IPS DF 6.9 (cell line): ENCODE data around the gene EHD1.

ENCODE experiments used
- DNase-seq: peaks from one replicate; pipeline ENCODE4 v3.0.0-alpha.2; 2013; ENCODE audit warnings: low read depth, low spot score
- H3K27ac ChIP-seq: one replicate; pipeline ENCODE4 v1.5.1; 2013; ENCODE audit warnings: low read length, control low read depth
- H3K27me3 ChIP-seq: 2 replicates; pipeline ENCODE4 v1.6.1; 2013; ENCODE audit warnings: mild to moderate bottlenecking, low read length; ENCODE audit not compliant: control insufficient read depth, insufficient read depth
- H3K36me3 ChIP-seq: 2 replicates; pipeline ENCODE4 v1.6.1; 2013; ENCODE audit warnings: low read length; ENCODE audit not compliant: control insufficient read depth, insufficient read depth
- H3K4me1 ChIP-seq: 2 replicates; pipeline ENCODE4 v1.6.1; 2013; ENCODE audit warnings: low read length; ENCODE audit not compliant: control insufficient read depth, insufficient read depth
- H3K4me3 ChIP-seq: 2 replicates; pipeline ENCODE4 v1.5.1; 2013; ENCODE audit warnings: mild to moderate bottlenecking, low read length
- H3K9me3 ChIP-seq: 2 replicates; pipeline ENCODE4 v1.6.1; 2013; ENCODE audit warnings: low read length, inconsistent platforms; ENCODE audit not compliant: control insufficient read depth, insufficient read depth
- WGBS: extraction: QIAGEN DNeasy Blood & Tissue Kit; methylation state at CpG from one replicate; pipeline ENCODE4 v1.1.7; 2013; ENCODE audit warnings: mixed read lengths, missing lambda C conversion rate; ENCODE audit not compliant: insufficient read length, insufficient coverage; 5-methylcytosine and 5-hydroxymethylcytosine counted together

Gene EHD1

GRCh38 chr11:64891215-64891848, 12.9 kb upstream of the EHD1 start:
- WGBS, result no CpG with 5 or more reads among the region's 25 CpGs
- peaks cover 5% of the 10 kb centered on the region for H3K4me1 ChIP-seq
- H3K4me3 ChIP-seq, result no peak overlapping the region
- H3K9me3 ChIP-seq, result no peaks in the 10 kb centered on the region
- no peak overlapping the region for H3K27ac ChIP-seq
- peaks cover 4% of the 10 kb centered on the region; the same call in 1 of the 2 replicates for H3K36me3 ChIP-seq
- no peaks in the 10 kb centered on the region for H3K27me3 ChIP-seq
- no peak for DNase-seq

GRCh38 chr11:64890522-64890939, 12.1 kb upstream of the EHD1 start:
- H3K27ac ChIP-seq, result no peak overlapping the region
- no peaks in the 10 kb centered on the region for H3K27me3 ChIP-seq
- no CpG with 5 or more reads among the region's 7 CpGs for WGBS
- no peak for DNase-seq
- H3K4me1 ChIP-seq, result peaks cover 5% of the 10 kb centered on the region
- H3K9me3 ChIP-seq, result no peaks in the 10 kb centered on the region
- H3K36me3 ChIP-seq, result peaks cover 4% of the 10 kb centered on the region; the same call in 1 of the 2 replicates
- no peak overlapping the region for H3K4me3 ChIP-seq

- H3K4me1 ChIP-seq, result peaks cover 5% of the 10 kb centered on the region; the same call in 1 of the 2 replicates
- no CpG with 5 or more reads among the region's 9 CpGs for WGBS
These were observed 10.5 kb upstream of the EHD1 start for GRCh38 chr11:64888729-64889511.

GRCh38 chr11:64888406-64888728, 9.9 kb upstream of the EHD1 start:
- no peak overlapping the region for H3K27ac ChIP-seq
- no peaks in the 10 kb centered on the region for H3K36me3 ChIP-seq
- DNase-seq, result no peak
- no peaks in the 10 kb centered on the region for H3K27me3 ChIP-seq
- H3K4me3 ChIP-seq, result no peak overlapping the region
- WGBS, result no CpG with 5 or more reads among the region's 8 CpGs
- peaks cover 5% of the 10 kb centered on the region; the same call in 1 of the 2 replicates for H3K4me1 ChIP-seq
- no peaks in the 10 kb centered on the region for H3K9me3 ChIP-seq

More at GRCh38 chr11:64888729-64889511, 10.5 kb upstream of the EHD1 start:
- no peaks in the 10 kb centered on the region for H3K36me3 ChIP-seq
- DNase-seq, result no peak
- no peak overlapping the region for H3K4me3 ChIP-seq
- H3K27me3 ChIP-seq, result no peaks in the 10 kb centered on the region
- H3K27ac ChIP-seq, result no peak overlapping the region
- no peaks in the 10 kb centered on the region for H3K9me3 ChIP-seq

GRCh38 chr11:64887757-64888405, 9.5 kb upstream of the EHD1 start:
- Histone ChIP-seq H3K9me3 (no peaks in the 10 kb centered on the region), H3K27ac (no peak overlapping the region), H3K27me3 (no peaks in the 10 kb centered on the region), H3K4me3 (peak overlapping the region; percentile 15; the same call in 1 of the 2 replicates), H3K36me3 (no peaks in the 10 kb centered on the region), H3K4me1 (peaks cover 5% of the 10 kb centered on the region; the same call in 1 of the 2 replicates)
- no CpG with 5 or more reads among the region's 34 CpGs for WGBS
- DNase-seq, result peak; percentile 37

GRCh38 chr11:64887234-64887756, 8.9 kb upstream of the EHD1 start:
- no peak for DNase-seq
- no peak overlapping the region for H3K27ac ChIP-seq
- peaks cover 5% of the 10 kb centered on the region; the same call in 1 of the 2 replicates for H3K4me1 ChIP-seq
- no peaks in the 10 kb centered on the region for H3K9me3 ChIP-seq
- no CpG with 5 or more reads among the region's 8 CpGs for WGBS
- H3K4me3 ChIP-seq, result no peak overlapping the region
- no peaks in the 10 kb centered on the region for H3K36me3 ChIP-seq
- no peaks in the 10 kb centered on the region for H3K27me3 ChIP-seq

GRCh38 chr11:64885367-64886286, 7.2 kb upstream of the EHD1 start:
- WGBS, result no CpG with 5 or more reads among the region's 15 CpGs
- Histone ChIP-seq H3K4me3 (no peak overlapping the region), H3K9me3 (no peaks in the 10 kb centered on the region), H3K4me1 (peaks cover 5% of the 10 kb centered on the region; the same call in 1 of the 2 replicates), H3K27me3 (no peaks in the 10 kb centered on the region), H3K36me3 (no peaks in the 10 kb centered on the region), H3K27ac (no peak overlapping the region)
- DNase-seq, result no peak

GRCh38 chr11:64884019-64884418, 5.6 kb upstream of the EHD1 start:
- WGBS, result no CpG with 5 or more reads among the region's 8 CpGs
- H3K27ac ChIP-seq, result no peak overlapping the region
- H3K27me3 ChIP-seq, result no peaks in the 10 kb centered on the region

GRCh38 chr11:64883575-64883974, 5.2 kb upstream of the EHD1 start:
- no peak for DNase-seq
- Histone ChIP-seq H3K27me3 (no peaks in the 10 kb centered on the region), H3K36me3 (no peaks in the 10 kb centered on the region), H3K4me1 (peaks cover 5% of the 10 kb centered on the region; the same call in 1 of the 2 replicates), H3K4me3 (no peak overlapping the region), H3K9me3 (no peaks in the 10 kb centered on the region), H3K27ac (no peak overlapping the region)
- WGBS, result no CpG with 5 or more reads among the region's 5 CpGs

More at GRCh38 chr11:64884019-64884418, 5.6 kb upstream of the EHD1 start:
- Histone ChIP-seq H3K36me3 (no peaks in the 10 kb centered on the region), H3K9me3 (no peaks in the 10 kb centered on the region), H3K4me3 (no peak overlapping the region), H3K4me1 (peaks cover 5% of the 10 kb centered on the region; the same call in 1 of the 2 replicates)
- DNase-seq, result no peak
